Measurements from ENCODE around the gene ZFAND3. TPM values are rescaled to one million over a fixed set of nuclear protein-coding genes. Genes with fewer than 3 reads are reported as not detected.

Gene ZFAND3
- total RNA-seq, 1 experiment from 2014 or later: 22.2 TPM

GRCh38 chr6:38184585-38185080 lies 365.1 kb downstream of the ZFAND3 start:
- no peaks in the 10 kb centered on the region for H3K9me3 ChIP-seq (ENCODE audit: low read length)
- no peaks in the 10 kb centered on the region for H3K27me3 ChIP-seq (ENCODE audit: low read length)
- DNase-seq (no peak), ATAC-seq (no peak)
- H3K9ac ChIP-seq (ENCODE audit: low read length): no peak overlapping the region
- no peak overlapping the region for H3K4me3 ChIP-seq (ENCODE audit: low read length)
- no peaks in the 10 kb centered on the region for H3K4me1 ChIP-seq (ENCODE audit: insufficient read depth, low read length)
- ChIA-PET POLR2A (ENCODE audit: unreplicated experiment) (no interaction called here), CTCF (no interaction called here)
- H3K4me2 ChIP-seq (ENCODE audit: low read length): no peak overlapping the region
- H2AFZ ChIP-seq (ENCODE audit: low read length): no peak overlapping the region
- H3K9me2 ChIP-seq (replicated peaks; ENCODE audit: low read length): no peaks in the 10 kb centered on the region
- no peak overlapping the region for H3K27ac ChIP-seq (ENCODE audit: low read length)
- H3K79me2 ChIP-seq (ENCODE audit: low read length): no peaks in the 10 kb centered on the region
- H3K36me3 ChIP-seq (ENCODE audit: low read depth, low read length): no peaks in the 10 kb centered on the region
- intact Hi-C loops (cut with micrococcal nuclease): no loop called here
- H4K20me1 ChIP-seq (ENCODE audit: low read length): no peaks in the 10 kb centered on the region
- BruUV-seq (replicated peaks): no TSS peak
- H3F3A ChIP-seq (ENCODE audit: low read length, unreplicated experiment): no peaks in the 10 kb centered on the region
- TF ChIP-seq EZH2phosphoT487 (IDR thresholded peaks at IDR 0.05; ENCODE audit: borderline replicate concordance, low read length) (no peak), EZH2 (IDR thresholded peaks at IDR 0.05; ENCODE audit: low read length, unreplicated experiment) (no peak), CTCF (conservative IDR thresholded peaks at IDR 0.05; ENCODE audit: low read depth, low read length) (no peak)

- POLR2A ChIA-PET (ENCODE audit: unreplicated experiment): no interaction called here
- H3K9me3 ChIP-seq (ENCODE audit: low read length): no peaks in the 10 kb centered on the region
These were observed 365.7 kb downstream of the ZFAND3 start for GRCh38 chr6:38185244-38185643.

More at GRCh38 chr6:38185244-38185643, 365.7 kb downstream of the ZFAND3 start:
- H3K27ac ChIP-seq (ENCODE audit: low read length): no peak overlapping the region
- DNase-seq: no peak
- H3K79me2 ChIP-seq (ENCODE audit: low read length): no peaks in the 10 kb centered on the region
- H3K4me1 ChIP-seq (ENCODE audit: insufficient read depth, low read length): no peaks in the 10 kb centered on the region
- no peaks in the 10 kb centered on the region for H3K27me3 ChIP-seq (ENCODE audit: low read length)
- no peak overlapping the region for H3K4me3 ChIP-seq (ENCODE audit: low read length)
- no peaks in the 10 kb centered on the region for H3K9me2 ChIP-seq (replicated peaks; ENCODE audit: low read length)
- no peaks in the 10 kb centered on the region for H4K20me1 ChIP-seq (ENCODE audit: low read length)
- no peak for ATAC-seq
- H3F3A ChIP-seq (ENCODE audit: low read length, unreplicated experiment): no peaks in the 10 kb centered on the region
- H3K4me2 ChIP-seq (ENCODE audit: low read length): no peak overlapping the region
- no peaks in the 10 kb centered on the region for H3K36me3 ChIP-seq (ENCODE audit: low read depth, low read length)
- no peak overlapping the region for H3K9ac ChIP-seq (ENCODE audit: low read length)
- CTCF ChIA-PET: no interaction called here
- no peak for TF ChIP-seq EZH2 (IDR thresholded peaks at IDR 0.05; ENCODE audit: low read length, unreplicated experiment)
- no peak for TF ChIP-seq CTCF (conservative IDR thresholded peaks at IDR 0.05; ENCODE audit: low read depth, low read length)
- no peak for TF ChIP-seq EZH2phosphoT487 (IDR thresholded peaks at IDR 0.05; ENCODE audit: borderline replicate concordance, low read length)
- no TSS peak for BruUV-seq (replicated peaks)
- no peak overlapping the region for H2AFZ ChIP-seq (ENCODE audit: low read length)
- intact Hi-C loops (cut with micrococcal nuclease): no loop called here

Measured in PC-3 (cell line).